Measurements from ENCODE around the gene MAD1L1. TPM values are rescaled to one million over a fixed set of nuclear protein-coding genes. Genes with fewer than 3 reads are reported as not detected.

The MAD1L1 gene
- total and polyA plus RNA-seq, 11 donors: 11.1 to 29.7 (median 20.9) TPM

DNA sequence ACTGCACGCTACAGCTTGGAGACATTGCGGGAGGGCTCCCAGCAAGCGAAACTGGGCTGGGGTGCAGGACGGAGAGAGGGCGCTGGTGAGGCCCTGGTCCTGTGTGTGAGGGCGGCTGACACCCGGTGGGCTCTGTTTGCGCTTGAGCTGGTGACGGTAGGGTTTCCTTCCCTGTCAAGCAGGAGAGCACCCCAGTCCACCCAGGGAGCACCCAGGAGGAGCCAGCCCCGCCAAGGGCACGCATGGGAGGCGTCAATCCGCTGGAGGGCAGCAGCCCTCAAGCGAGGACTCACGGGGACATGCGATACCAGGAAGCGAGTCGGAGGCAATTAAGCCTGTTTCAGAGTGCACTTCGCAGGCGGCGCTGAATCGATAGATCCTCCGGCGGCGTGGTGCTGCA lies 109.4 kb downstream of the MAD1L1 start:
- H3K36me3 ChIP-seq: peaks cover 0 to 9% (median 0%) of the 10 kb centered on the region in 9 donors
- no peak for DNase-seq

DNA sequence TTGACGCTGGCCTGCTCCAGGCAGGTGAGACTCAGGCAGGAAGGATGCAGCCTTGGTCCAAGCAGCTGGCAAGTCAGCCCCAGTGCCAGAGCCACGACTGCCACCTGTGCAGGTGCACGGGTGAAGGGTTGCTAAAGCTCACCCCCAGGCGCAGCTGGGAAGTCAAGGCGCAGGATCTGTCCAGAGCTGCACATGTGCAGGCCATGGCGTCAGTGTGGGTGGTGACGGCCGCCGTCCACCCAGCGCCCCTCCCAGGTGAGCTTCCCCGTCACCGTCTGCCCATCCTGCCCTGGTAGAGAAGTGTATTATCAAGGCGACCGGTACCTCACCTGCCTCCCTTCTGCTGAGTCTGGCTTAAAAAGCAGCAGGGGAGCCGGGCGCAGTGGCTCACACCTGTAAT lies 110.1 kb downstream of the MAD1L1 start:
- 94 to 99% (median 97%) methylated on average over 12 to 16 of the region's 16 CpGs for whole genome bisulfite sequencing, 4 donors
- peaks cover 0 to 9% (median 0%) of the 10 kb centered on the region in 9 donors for H3K36me3 ChIP-seq
- no peaks in the 10 kb centered on the region for H3K27me3 ChIP-seq
- ATAC-seq (no peak), DNase-seq (no peak)
- no peak for TF ChIP-seq CTCF (IDR thresholded peaks at IDR 0.05)
- TF ChIP-seq POLR2A (IDR thresholded peaks at IDR 0.05): no peak
- H3K9me3 ChIP-seq: no peaks in the 10 kb centered on the region
- no peak overlapping the region for H3K4me3 ChIP-seq
- no peak overlapping the region for H3K27ac ChIP-seq
- peaks cover 0 to 22% (median 15%) of the 10 kb centered on the region in 12 donors for H3K4me1 ChIP-seq
- intact Hi-C loops (cut with DNase I): no loop called here

More for the DNA sequence above, 109.4 kb downstream of the MAD1L1 start:
- Histone ChIP-seq H3K4me3 (no peak overlapping the region), H3K27me3 (no peaks in the 10 kb centered on the region), H3K9me3 (no peaks in the 10 kb centered on the region), H3K4me1 (peaks cover 0 to 22% (median 15%) of the 10 kb centered on the region in 12 donors), H3K27ac (no peak overlapping the region)
- ATAC-seq: no peak
- TF ChIP-seq POLR2A (IDR thresholded peaks at IDR 0.05): no peak
- no peak for TF ChIP-seq CTCF (IDR thresholded peaks at IDR 0.05)
- intact Hi-C loops (cut with DNase I): no loop called here
- WGBS, 4 donors: 92 to 98% (median 94%) methylated on average over 25 of the region's 25 CpGs

DNA sequence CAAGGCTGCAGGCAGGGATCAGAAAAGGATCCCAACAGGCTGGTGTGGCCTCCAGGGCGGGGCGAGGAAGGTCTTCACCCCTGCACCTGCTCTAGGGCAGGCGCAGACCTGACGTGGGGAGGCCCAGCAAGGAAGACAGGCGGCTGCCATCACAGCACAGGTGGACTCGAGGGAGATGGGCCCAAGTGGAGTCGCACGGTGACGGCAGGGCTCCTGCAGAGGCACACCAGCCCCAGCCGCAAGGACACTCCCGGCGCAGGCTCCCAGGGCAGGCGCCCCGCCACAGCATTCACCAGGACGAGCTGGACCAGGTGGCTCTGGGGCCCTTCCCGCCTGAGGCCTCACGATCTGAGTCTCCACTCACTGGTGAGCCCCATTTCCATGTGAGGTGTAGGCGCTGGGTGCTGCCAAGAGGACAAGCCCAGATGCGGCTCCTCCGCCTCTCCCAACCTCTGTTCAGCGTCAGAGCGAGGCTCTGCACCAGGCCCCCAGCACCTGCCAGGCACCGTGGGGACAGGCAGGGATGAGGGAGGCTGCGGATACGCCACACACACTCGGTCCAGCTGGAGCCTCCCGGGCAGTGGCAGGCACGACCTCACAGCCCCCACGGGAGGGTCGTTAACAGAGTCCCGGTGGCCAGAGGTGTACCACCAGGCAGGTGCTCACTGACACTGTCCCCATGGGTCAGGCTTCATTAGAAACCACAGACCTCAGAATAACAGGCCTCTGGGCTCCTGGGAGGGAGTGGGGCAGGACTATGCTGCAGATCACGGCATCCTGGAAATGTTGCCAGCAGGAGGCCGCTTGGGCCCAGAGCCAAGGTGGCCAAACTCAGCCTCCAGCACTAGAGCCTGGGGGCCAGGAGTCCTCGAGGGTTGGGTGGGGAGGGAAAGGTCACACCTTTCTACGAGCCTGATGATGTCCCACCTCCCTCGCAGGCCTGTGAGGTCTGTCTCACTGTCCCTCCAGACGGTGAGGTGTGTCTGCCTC lies 111.6 kb downstream of the MAD1L1 start:
- peaks cover 0 to 9% (median 0%) of the 10 kb centered on the region in 9 donors for H3K36me3 ChIP-seq
- H3K9me3 ChIP-seq: no peaks in the 10 kb centered on the region
- peaks cover 0 to 35% (median 28%) of the 10 kb centered on the region in 12 donors for H3K4me1 ChIP-seq
- no peak overlapping the region for H3K4me3 ChIP-seq
- TF ChIP-seq POLR2A (IDR thresholded peaks at IDR 0.05): no peak
- TF ChIP-seq CTCF (IDR thresholded peaks at IDR 0.05): peak in 1 of 12 donors; percentile 17
- no peaks in the 10 kb centered on the region for H3K27me3 ChIP-seq
- intact Hi-C loops (cut with DNase I): no loop called here
- DNase-seq (no peak), ATAC-seq (peak in 2 of 4 donors; percentile 3 to 7)
- peak overlapping the region in 3 of 12 donors; percentile 6 to 63 (median 16) for H3K27ac ChIP-seq
- WGBS, 4 donors: 67 to 77% (median 75%) methylated on average over 20 to 37 of the region's 37 CpGs

GRCh38 chr7:2120251-2120660 lies 112.5 kb downstream of the MAD1L1 start:
- TF ChIP-seq POLR2A (IDR thresholded peaks at IDR 0.05) (no peak), CTCF (IDR thresholded peaks at IDR 0.05) (no peak)
- no peak overlapping the region for H3K4me3 ChIP-seq
- 52 to 74% (median 63%) methylated on average over 11 to 12 of the region's 12 CpGs for WGBS, 4 donors
- no peak for DNase-seq
- intact Hi-C loops (cut with DNase I): no loop called here
- ATAC-seq: no peak
- no peaks in the 10 kb centered on the region for H3K27me3 ChIP-seq
- peak overlapping the region in 3 of 12 donors; percentile 6 to 63 (median 16) for H3K27ac ChIP-seq
- H3K36me3 ChIP-seq: peaks cover 0 to 3% (median 0%) of the 10 kb centered on the region in 9 donors
- H3K9me3 ChIP-seq: no peaks in the 10 kb centered on the region
- peaks cover 0 to 43% (median 35%) of the 10 kb centered on the region in 12 donors for H3K4me1 ChIP-seq
